NCI-H69 (cell line): ENCODE measurements around the gene AIF1L.
A peak's percentile ranks its signal among the peaks of the same experiment; 100 is the strongest.
"Not testable (repeated sequence)": the region's sequence is repeated elsewhere in the genome, so short reads cannot be mapped to it uniquely, and the experiment has no call there.

Experiments used
- DNase-seq: peaks from one replicate; lab custom pipeline; 2025; lab: John Stamatoyannopoulos, UW

AIF1L gene

DNA sequence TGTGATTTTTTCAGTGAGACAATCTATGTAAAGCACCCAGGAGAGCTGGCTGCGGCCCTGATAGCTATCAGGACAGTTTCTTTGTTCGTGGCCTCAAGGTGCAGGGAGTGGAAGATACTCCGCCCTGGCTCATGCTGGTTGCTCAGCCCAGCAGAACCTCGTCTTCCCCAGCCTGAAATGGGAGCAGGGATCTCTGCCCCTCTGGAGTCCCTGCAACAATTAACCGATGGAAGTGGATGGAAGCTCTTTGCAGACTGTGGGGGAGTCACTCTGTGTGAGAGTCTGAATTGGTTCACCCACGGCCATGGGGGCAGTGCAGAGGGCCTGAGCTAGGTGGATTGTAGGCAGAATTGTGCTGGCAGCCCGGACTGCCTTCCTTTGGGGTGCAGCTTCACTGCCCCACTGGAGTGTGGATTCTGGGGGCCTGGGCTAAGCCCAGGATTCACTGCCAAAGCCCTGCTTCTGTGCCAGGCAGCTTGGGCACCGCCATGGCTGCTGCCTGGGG lies 2.8 kb downstream of the AIF1L start:
- DNase-seq: no peak

DNA sequence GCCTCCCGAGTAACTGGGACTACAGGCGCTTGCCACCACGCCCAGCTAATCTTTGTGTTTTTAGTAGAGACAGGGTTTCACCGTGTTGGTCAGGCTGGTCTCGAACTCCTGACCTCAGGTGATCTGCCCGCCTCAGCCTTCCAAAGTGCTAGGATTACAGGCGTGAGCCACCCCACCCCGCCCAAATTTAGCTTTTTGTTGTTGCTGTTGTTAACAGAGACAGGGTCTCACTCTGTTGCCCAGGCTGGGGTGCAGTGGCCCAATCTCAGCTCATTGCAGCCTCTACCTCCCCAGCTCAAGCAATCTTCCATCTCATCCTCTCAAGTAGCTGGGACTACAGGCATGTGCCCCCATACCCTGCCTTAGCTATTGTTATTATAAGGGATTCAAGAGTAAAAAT lies 3.5 kb downstream of the AIF1L start:
- DNase-seq: not testable (repeated sequence)

DNA sequence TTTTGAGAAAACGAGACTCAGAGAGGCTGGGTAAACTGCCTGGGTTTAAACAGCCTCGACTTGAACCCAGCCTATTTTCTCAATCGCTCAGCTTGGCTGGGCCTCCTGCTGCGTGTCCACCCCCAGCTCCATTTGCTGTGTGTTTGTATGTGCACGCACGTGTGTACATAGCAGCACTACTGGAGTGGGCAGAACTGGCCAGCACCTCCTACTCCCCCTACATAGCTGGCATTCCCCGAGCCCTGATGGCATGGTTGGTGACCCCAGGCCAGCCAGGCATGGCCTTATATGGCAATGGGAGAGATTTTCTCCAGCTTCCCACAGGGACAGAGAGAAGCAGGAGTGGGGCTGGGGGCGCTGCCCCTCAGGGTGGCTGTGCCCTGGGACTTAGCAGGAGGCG lies 4.1 kb downstream of the AIF1L start:
- DNase-seq: no peak

DNA sequence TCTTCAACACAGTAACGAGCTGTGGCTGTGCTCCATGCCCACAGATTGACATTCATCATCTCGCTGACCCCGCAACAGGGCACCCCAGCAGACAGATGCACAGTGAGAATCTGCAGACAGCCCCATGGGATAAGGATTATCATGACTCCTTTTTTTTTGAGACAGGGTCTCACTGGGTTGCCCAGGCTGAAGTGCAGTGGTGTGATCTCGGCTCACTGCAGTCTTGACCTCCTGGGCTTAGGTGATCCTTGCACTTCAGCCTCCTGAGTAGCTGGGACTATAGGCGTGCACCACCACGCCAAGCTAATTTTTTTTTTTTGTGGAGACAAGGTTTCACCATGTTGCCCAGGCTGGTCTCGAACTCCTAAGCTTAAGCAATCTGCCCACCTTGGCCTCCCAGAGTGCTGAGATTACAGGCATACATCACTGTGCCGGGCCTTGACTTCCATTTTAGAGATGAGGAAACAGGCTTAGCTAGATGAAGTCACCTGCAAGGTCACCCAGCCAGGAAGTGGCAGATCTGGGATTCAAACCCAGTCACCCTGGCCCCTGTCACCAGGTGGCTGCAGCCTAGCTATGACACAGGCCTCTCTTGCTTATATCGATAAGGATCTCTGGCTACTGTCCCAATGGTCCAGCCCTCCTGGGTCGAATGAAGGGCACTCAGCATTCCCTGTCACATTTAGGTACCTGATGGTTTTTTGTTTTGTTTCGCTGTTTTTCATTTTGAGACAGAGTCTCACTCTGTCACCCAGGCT lies 5.1 kb downstream of the AIF1L start:
- no peak for DNase-seq

DNA sequence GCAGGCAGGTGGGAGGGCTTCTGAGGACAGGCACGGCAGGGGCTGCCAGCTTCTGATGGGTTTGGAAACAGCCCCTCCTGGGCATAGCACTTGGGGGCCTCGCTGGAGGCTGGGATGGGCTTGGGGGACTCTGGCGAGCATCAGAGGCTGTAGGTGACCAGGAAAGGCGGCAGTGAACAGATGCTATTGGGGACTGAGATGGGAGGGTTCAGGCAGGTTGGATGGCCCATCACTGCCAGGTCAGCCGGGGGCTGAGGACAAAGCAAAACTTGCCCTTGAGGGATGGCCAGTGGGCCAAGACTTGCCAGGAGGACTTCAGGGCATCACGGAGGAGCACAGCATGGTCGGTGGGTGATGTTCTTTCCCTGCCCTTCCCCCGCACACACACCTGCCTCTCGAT lies 6.7 kb downstream of the AIF1L start:
- no peak for DNase-seq

DNA sequence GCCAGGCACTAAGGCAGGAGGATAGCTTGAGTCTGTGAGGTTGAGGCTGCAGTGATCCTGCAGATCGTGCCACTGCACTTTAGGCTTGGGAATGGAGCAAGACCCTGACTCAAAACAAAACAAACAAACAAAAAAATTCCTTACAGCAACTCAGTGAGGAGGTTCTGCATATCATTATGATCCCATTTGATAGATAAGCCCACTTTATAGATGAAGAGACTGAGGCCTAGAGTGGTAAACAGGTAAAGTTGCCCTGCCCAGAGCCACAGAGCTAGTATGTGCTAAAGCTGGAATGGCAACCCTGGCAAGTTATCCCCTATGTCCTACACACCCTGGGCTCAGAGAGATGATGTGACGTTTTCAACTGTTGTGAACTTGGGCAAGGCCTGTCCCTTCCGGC lies 7.2 kb downstream of the AIF1L start:
- no peak for DNase-seq

DNA sequence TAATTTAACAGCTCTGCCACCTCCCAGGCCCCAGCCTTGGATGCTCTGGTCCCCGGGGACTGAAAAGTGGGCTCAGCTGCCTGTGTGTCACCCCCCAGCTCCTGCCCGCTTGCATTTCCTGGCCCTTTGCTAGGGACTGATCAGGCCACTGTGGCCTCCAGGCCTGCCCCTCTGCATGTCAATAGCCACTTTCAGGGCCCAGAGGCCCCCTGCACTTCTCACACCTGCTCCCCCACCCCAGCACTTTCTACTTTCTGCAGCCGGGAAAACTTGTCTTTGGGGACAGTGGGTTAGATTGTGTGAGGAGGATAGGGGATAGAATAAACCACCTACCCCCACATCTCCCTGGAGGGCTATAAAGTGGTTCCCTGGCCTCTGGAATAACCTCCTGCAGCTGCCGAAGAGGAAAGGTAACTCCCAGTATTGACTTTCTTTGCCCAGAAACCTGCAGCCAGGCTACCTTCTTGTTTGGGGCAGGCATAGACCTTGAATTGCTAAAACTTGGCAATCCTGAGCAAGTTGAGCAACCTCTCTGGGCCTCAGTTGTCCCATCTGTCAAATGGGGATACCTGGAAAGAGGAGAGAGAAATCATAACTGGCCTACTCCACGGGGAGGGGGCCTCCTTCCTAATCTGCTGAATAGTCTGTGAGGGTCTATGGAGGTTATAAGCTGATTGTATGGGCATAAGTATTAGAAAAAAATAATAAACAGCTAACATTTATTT lies 7.8 kb downstream of the AIF1L start:
- DNase-seq: no peak

DNA sequence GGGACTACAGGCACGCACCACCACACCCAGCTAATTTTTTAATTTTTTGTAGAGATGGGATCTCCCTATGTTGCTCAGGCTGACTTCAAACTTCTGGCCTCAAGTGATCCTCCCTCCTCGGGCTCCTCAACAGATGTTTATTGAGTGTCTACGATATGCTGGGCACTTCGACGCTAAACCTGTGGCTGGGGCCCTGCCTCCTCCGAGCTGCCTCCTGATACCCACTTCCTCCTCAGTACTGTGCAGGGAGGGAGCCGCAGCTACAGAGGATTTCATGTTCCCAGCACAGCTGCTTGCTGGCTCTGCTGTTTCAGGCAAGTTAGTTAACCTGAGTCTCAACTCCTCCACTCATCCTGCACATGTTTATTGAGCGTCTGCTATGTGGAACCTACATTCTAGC lies 9.6 kb downstream of the AIF1L start:
- DNase-seq: no peak

DNA sequence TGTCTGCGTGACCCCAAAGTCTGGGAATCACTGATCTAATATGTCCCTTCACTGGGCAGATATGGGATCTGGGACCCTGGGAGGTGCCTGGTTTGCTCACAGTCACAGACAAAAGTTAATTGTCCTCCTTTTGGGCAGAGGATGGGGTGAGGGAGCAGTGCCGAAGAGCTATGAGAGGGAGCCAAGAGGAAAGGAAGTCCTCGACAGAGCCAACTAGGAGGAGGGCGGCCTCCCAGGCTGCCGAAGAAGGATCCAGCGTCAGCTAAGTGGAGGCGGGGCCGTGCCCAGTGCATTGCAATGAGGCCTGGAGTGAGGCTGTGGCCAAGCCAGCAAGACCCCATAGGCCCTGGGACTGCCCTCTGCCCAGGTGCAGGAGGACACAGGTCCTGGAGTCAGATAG lies 11.4 kb downstream of the AIF1L start:
- DNase-seq: no peak

DNA sequence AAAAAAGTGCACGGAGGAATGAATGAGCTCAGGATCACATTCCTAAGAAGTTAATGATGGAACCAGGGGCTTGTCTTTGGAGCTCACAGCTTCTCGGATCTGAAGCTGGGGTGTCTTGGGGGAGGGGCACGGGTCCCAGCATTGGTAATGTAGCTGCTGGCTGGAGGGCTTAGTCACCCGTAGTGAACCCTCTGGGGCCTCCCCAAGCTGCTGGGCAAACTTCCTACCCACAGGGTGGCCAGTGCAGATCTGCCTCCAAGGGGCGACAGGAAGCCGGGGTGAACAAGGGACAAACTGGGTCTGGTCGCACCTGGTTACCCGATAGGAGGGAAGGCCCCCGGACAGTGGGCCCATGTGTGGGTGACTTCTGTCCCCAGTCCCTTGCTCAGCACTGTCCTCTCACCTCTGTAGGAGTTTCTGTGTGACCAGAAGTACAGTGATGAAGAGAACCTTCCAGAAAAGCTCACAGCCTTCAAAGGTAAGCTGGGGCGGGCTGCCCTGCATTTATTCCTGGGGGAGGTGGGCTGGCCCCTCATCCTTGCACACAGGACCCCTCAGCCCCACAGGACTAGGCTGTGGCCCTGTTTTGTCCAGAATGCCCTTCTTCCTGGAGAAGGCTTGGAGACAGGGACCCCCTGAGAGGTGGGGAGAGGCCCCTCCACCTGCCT lies 15.0 kb downstream of the AIF1L start:
- no peak for DNase-seq

DNA sequence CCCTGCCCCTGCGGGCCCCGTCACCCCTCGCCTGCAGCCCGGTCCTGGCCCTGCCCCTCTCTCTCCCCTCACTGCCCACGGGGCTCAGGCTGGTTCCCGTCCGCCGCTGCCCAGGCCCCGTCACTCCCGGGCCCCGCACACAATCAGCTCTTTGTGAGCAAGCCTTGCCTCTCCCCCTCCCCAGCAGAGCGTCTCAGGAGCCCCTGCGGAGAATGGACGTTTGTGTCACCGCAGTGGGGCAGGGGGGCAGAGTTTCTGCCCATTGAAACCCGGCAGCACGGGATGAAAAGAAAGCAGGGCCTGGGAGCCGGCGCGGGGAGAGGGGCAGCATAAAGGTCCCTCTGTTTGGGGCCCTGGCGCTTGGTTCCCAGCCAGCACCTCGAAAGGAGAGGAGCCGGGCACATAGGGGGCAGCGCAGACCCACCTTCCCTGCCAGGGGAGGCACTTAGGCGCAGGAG lies 15.6 kb downstream of the AIF1L start:
- DNase-seq: no peak

DNA sequence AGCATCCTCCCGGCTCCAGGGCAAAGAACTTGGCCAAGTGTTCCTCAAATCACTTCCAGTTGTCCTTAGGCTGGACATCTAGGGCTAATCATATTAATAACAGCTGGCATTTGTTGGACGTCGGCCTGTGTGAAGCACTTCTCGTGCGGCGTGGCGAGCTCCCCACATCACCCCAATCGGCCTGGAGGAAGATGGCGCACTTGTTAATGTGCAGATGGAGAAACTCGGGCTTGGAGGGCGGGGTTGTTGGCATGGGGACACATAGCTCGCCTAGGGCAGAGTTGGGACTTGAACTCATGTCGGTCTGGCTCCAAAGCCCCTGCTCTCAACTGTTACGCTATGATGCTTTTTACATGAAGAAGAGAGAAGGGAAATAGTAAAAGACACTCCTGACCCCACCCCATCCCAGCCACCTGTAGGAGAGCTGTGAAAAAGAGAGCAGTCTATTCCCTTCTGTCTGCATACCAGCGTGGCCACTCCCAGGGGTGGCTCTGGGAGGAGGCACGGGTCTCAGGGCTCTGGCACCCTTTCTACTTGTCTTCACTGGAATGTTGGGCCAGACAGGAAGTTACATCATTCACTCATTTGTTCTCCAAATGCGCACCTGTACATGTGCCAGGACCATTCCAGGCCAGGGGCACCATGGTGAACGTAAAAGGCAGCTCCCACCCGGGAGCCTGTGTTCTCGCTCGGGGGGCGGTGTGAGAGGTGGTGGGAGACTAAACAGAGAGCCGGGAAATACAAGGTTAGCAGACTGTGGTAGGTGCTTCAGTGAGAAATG lies 16.2 kb downstream of the AIF1L start:
- DNase-seq: no peak

DNA sequence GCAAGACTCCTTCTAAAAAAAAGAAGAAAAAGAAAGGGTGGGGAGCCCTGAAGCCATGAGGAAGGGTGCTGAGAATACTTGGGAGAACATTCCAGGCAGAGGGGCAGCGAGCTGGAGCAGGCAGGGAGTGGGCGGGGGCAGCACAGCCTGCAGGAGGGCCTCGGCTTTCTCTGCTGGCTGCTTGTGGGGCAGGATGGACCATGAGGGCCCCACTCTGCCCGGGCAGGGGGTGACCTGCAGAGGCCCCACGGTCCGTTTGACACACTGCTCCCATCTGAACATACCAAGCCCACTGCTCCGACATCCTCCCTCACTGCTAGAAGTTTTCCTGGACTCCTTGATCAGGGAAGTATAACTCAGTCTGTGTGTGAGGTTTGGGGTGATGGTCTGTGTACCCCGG lies 17.3 kb downstream of the AIF1L start:
- no peak for DNase-seq

DNA sequence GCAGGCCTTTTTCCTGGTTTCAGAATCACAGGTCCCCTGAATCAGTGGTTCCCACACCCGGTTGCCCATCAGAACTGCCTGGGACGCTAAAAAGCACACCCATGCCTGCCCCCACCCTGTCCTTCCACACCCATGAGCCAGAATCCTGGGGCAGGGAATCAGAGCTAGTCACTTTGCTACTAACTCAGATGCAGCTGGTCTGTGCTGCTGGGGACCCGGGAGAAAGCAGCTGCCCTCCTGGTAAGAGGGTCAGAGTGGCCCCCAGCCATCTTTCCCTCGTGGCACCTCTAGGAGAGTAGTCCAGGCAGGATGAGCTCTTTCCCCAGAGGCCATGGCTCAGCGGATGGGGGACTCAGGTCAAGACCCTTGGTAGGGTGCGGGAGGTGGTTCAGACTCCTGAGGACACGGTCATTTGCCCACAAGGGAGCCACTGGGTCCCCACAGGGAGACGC lies 17.8 kb downstream of the AIF1L start:
- DNase-seq: no peak

DNA sequence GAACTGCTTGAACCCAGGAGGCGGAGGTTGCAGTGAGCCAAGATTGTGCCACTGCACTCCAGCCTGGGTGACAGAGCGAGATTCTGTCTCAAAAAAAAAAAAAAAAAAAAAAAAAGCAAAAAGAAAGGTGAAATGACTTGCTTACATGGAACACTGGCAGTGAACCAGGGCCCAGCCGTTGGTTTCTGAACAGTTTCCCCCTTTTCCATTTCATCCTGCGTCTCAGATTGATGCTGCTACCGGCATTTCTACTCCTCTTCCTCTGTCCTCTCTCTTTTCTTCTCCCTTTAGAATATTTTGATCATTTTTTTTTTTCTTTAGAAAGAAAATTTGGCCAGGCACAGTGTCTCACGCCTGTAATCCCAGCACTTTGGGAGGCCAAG lies 19.0 kb downstream of the AIF1L start:
- not testable (repeated sequence) for DNase-seq

DNA sequence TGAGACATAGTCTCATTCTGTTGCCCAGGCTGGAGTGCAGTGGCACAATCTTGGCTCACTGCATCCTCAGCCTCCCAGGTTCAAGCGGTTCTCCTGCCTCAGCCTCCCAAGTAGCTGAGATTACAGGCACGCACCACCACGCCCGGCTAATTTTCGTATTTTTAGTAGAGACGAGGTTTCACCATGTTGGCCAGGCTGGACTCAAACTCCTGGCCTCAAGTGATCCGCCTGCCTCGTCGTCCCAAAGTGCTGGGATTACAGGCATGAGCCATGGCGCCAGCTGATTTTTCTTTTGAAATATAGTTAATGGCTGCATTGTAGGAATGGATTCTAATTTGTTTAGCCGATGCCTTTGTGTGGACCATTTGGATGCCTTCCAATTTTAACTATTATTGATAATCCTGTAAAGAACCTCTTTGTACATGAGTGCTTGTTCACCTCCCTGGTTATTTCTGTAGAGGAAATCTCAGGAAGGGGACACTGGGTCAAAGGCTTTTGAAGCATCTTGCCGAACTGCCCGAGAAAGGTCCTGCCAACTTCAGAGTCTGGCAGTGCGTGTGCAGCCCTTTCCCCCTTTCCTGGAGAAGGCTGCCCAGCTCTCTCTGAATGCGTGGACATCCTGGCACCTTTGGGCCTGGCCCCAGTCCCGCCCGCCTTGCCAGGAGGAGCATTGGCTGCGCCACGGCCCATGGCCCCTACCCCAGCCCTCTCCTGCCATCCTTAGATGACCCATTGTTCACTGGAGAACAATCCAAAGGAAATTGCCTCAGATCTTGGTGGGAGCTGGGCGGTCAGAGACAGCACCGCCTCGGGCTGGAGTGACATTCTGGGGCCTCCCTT lies 20.2 kb downstream of the AIF1L start:
- DNase-seq: no peak

DNA sequence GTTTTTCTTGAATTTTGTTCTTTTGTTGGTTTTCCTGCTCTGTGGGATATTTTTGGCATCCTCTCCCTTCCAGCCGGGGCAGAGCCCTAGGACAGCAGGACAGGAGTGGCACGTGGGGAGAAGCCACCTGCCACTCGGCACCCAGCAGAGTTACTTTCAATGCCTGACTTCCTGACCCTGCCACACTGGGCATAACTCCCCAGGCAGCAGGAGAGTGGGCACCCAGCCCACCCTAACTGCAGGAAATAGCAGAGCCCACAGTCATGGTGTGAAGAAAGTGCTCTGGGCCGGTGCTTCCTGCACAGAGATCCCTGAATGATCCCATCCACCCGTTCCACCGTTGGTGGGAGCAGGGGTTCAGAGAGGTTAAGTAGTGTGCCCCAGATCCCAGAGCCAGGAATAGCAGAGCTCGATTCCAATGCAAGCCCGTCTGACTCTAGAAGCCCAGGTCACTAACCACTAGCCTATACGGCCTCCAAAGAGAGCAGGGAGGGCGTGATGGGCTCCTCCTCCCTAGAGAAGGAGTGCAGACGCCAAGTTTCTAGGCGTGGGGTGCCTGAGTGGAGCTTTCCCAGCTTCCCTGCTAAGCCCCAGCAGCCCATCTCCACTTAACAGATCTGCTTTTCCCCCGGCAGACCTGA lies 20.9 kb downstream of the AIF1L start:
- peak; percentile 45 for DNase-seq

DNA sequence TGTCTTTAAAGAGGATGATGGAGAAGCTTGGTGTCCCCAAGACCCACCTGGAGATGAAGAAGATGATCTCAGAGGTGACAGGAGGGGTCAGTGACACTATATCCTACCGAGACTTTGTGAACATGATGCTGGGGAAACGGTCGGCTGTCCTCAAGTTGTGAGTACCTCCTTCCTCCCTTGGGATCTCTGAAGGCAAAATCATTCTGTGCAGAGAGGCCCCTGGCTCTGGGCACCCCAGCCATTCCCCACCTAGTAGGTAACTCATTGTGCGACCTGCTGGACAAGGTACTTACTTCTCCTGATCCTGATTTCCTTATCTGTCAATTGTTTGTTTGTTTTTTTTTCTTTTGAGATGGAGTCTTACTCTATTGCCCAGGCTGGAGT lies 21.4 kb downstream of the AIF1L start:
- DNase-seq: no peak

DNA sequence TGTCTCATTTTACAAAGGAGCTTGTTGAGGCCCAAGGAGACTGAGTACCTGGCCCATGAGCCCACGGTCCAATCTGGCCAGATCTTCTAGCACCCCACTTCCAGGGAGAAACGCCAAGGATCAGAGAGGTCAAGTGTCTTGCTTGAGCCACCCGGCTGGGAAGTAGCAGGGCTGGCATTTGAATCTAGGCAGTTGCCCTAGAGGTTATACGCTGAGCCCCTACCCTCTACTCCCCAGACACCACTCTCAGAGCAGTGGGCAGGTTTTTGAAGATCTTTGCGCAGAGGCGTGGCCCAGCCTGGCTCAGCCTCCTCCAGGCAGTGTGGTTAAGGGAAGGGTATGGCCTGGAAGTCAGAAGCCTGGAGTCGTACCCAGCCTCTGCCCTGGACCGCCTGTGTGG lies 23.3 kb downstream of the AIF1L start:
- no peak for DNase-seq

DNA sequence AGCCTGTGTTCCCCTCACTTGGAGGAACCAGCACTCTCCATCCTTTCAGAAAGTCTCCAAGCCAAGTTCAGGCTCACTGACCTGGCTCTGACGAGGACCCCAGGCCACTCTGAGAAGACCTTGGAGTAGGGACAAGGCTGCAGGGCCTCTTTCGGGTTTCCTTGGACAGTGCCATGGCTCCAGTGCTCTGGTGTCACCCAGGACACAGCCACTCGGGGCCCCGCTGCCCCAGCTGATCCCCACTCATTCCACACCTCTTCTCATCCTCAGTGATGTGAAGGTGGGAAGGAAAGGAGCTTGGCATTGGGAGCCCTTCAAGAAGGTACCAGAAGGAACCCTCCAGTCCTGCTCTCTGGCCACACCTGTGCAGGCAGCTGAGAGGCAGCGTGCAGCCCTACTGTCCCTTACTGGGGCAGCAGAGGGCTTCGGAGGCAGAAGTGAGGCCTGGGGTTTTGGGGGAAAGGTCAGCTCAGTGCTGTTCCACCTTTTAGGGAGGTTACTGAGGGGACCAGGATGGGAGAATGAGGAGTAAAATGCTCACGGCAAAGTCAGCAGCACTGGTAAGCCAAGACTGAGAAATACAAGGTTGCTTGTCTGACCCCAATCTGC lies 24.4 kb downstream of the AIF1L start:
- DNase-seq: no peak
